ENCODE data around the gene DNLZ.

The DNLZ gene

GRCh38 chr9:136331556-136332481 lies 31.7 kb downstream of the DNLZ start:
- Histone ChIP-seq H3K27ac (ENCODE audit: insufficient read depth, low read length, poor library complexity, severe bottlenecking) (no peak overlapping the region), H3K4me1 (ENCODE audit: control insufficient read depth, insufficient read depth, low read length, poor library complexity, severe bottlenecking) (peaks cover 11% of the 10 kb centered on the region), H3K36me3 (ENCODE audit: control insufficient read depth, insufficient read depth, low read length) (no peaks in the 10 kb centered on the region), H3K4me3 (ENCODE audit: insufficient read depth, low read depth, low read length, poor library complexity, severe bottlenecking) (no peak overlapping the region), H3K9me3 (ENCODE audit: control insufficient read depth, low read length) (no peaks in the 10 kb centered on the region), H3K27me3 (replicated peaks; ENCODE audit: control insufficient read depth, insufficient read depth, low read length, poor library complexity, severe bottlenecking) (no peaks in the 10 kb centered on the region)
- no peak for DNase-seq

GRCh38 chr9:136331030-136331429 lies 32.5 kb downstream of the DNLZ start:
- Histone ChIP-seq H3K4me1 (ENCODE audit: control insufficient read depth, insufficient read depth, low read length, poor library complexity, severe bottlenecking) (peaks cover 11% of the 10 kb centered on the region), H3K9me3 (ENCODE audit: control insufficient read depth, low read length) (no peaks in the 10 kb centered on the region), H3K4me3 (ENCODE audit: insufficient read depth, low read depth, low read length, poor library complexity, severe bottlenecking) (no peak overlapping the region), H3K36me3 (ENCODE audit: control insufficient read depth, insufficient read depth, low read length) (no peaks in the 10 kb centered on the region), H3K27ac (ENCODE audit: insufficient read depth, low read length, poor library complexity, severe bottlenecking) (no peak overlapping the region), H3K27me3 (replicated peaks; ENCODE audit: control insufficient read depth, insufficient read depth, low read length, poor library complexity, severe bottlenecking) (no peaks in the 10 kb centered on the region)
- no peak for DNase-seq

- no peak overlapping the region for H3K4me3 ChIP-seq (ENCODE audit: insufficient read depth, low read depth, low read length, poor library complexity, severe bottlenecking)
These were observed 33.0 kb downstream of the DNLZ start for GRCh38 chr9:136330406-136330990.

GRCh38 chr9:136329636-136330405 lies 33.7 kb downstream of the DNLZ start:
- Histone ChIP-seq H3K27ac (ENCODE audit: insufficient read depth, low read length, poor library complexity, severe bottlenecking) (no peak overlapping the region), H3K27me3 (replicated peaks; ENCODE audit: control insufficient read depth, insufficient read depth, low read length, poor library complexity, severe bottlenecking) (no peaks in the 10 kb centered on the region), H3K4me3 (ENCODE audit: insufficient read depth, low read depth, low read length, poor library complexity, severe bottlenecking) (no peak overlapping the region), H3K36me3 (ENCODE audit: control insufficient read depth, insufficient read depth, low read length) (no peaks in the 10 kb centered on the region), H3K4me1 (ENCODE audit: control insufficient read depth, insufficient read depth, low read length, poor library complexity, severe bottlenecking) (peaks cover 11% of the 10 kb centered on the region), H3K9me3 (ENCODE audit: control insufficient read depth, low read length) (no peaks in the 10 kb centered on the region)
- DNase-seq: no peak

More at GRCh38 chr9:136330406-136330990, 33.0 kb downstream of the DNLZ start:
- no peaks in the 10 kb centered on the region for H3K36me3 ChIP-seq (ENCODE audit: control insufficient read depth, insufficient read depth, low read length)
- DNase-seq: no peak
- no peaks in the 10 kb centered on the region for H3K27me3 ChIP-seq (replicated peaks; ENCODE audit: control insufficient read depth, insufficient read depth, low read length, poor library complexity, severe bottlenecking)
- H3K27ac ChIP-seq (ENCODE audit: insufficient read depth, low read length, poor library complexity, severe bottlenecking): no peak overlapping the region
- H3K9me3 ChIP-seq (ENCODE audit: control insufficient read depth, low read length): no peaks in the 10 kb centered on the region
- peaks cover 11% of the 10 kb centered on the region for H3K4me1 ChIP-seq (ENCODE audit: control insufficient read depth, insufficient read depth, low read length, poor library complexity, severe bottlenecking)

- H3K4me3 ChIP-seq (ENCODE audit: insufficient read depth, low read depth, low read length, poor library complexity, severe bottlenecking): no peak overlapping the region
- no peak for DNase-seq
- H3K4me1 ChIP-seq (ENCODE audit: control insufficient read depth, insufficient read depth, low read length, poor library complexity, severe bottlenecking): peaks cover 11% of the 10 kb centered on the region
- no peaks in the 10 kb centered on the region for H3K36me3 ChIP-seq (ENCODE audit: control insufficient read depth, insufficient read depth, low read length)
- H3K9me3 ChIP-seq (ENCODE audit: control insufficient read depth, low read length): no peaks in the 10 kb centered on the region
- no peak overlapping the region for H3K27ac ChIP-seq (ENCODE audit: insufficient read depth, low read length, poor library complexity, severe bottlenecking)
- no peaks in the 10 kb centered on the region for H3K27me3 ChIP-seq (replicated peaks; ENCODE audit: control insufficient read depth, insufficient read depth, low read length, poor library complexity, severe bottlenecking)
These were observed 34.3 kb downstream of the DNLZ start for GRCh38 chr9:136329211-136329627.

- Histone ChIP-seq H3K27ac (ENCODE audit: insufficient read depth, low read length, poor library complexity, severe bottlenecking) (no peak overlapping the region), H3K9me3 (ENCODE audit: control insufficient read depth, low read length) (no peaks in the 10 kb centered on the region), H3K27me3 (replicated peaks; ENCODE audit: control insufficient read depth, insufficient read depth, low read length, poor library complexity, severe bottlenecking) (no peaks in the 10 kb centered on the region), H3K36me3 (ENCODE audit: control insufficient read depth, insufficient read depth, low read length) (no peaks in the 10 kb centered on the region), H3K4me3 (ENCODE audit: insufficient read depth, low read depth, low read length, poor library complexity, severe bottlenecking) (no peak overlapping the region), H3K4me1 (ENCODE audit: control insufficient read depth, insufficient read depth, low read length, poor library complexity, severe bottlenecking) (peaks cover 11% of the 10 kb centered on the region)
- DNase-seq: no peak
These were observed 34.9 kb downstream of the DNLZ start for GRCh38 chr9:136328622-136329041.

- Histone ChIP-seq H3K27ac (ENCODE audit: insufficient read depth, low read length, poor library complexity, severe bottlenecking) (no peak overlapping the region), H3K36me3 (ENCODE audit: control insufficient read depth, insufficient read depth, low read length) (no peaks in the 10 kb centered on the region), H3K27me3 (replicated peaks; ENCODE audit: control insufficient read depth, insufficient read depth, low read length, poor library complexity, severe bottlenecking) (no peaks in the 10 kb centered on the region), H3K4me1 (ENCODE audit: control insufficient read depth, insufficient read depth, low read length, poor library complexity, severe bottlenecking) (peaks cover 11% of the 10 kb centered on the region), H3K4me3 (ENCODE audit: insufficient read depth, low read depth, low read length, poor library complexity, severe bottlenecking) (peak overlapping the region; percentile 17), H3K9me3 (ENCODE audit: control insufficient read depth, low read length) (no peaks in the 10 kb centered on the region)
- DNase-seq: no peak
These were observed 35.4 kb downstream of the DNLZ start for GRCh38 chr9:136328011-136328621.

GRCh38 chr9:136327304-136327974 lies 36.1 kb downstream of the DNLZ start, which contains the start of gene GPSM1:
Gene GPSM1, plus strand, starts transcription at chr9:136327539. Its CDS starts 157 bp downstream, at chr9:136327696.
- H3K4me3 ChIP-seq (ENCODE audit: insufficient read depth, low read depth, low read length, poor library complexity, severe bottlenecking): peak within 1 kb of the TSS; percentile 35
- H3K9me3 ChIP-seq (ENCODE audit: control insufficient read depth, low read length): no peaks in the 10 kb centered on the region
- peaks cover 11% of the 10 kb centered on the region for H3K4me1 ChIP-seq (ENCODE audit: control insufficient read depth, insufficient read depth, low read length, poor library complexity, severe bottlenecking)
- no peak within 1 kb of the TSS for H3K27ac ChIP-seq (ENCODE audit: insufficient read depth, low read length, poor library complexity, severe bottlenecking)
- no peaks in the 10 kb centered on the region for H3K36me3 ChIP-seq (ENCODE audit: control insufficient read depth, insufficient read depth, low read length)
- H3K27me3 ChIP-seq (replicated peaks; ENCODE audit: control insufficient read depth, insufficient read depth, low read length, poor library complexity, severe bottlenecking): no peaks in the 10 kb centered on the region
- peak in 2 of 3 donors; percentile 5 to 12 for DNase-seq

GRCh38 chr9:136326761-136327303 lies 36.7 kb downstream of the DNLZ start:
- peak overlapping the region; percentile 35 for H3K4me3 ChIP-seq (ENCODE audit: insufficient read depth, low read depth, low read length, poor library complexity, severe bottlenecking)
- H3K27me3 ChIP-seq (replicated peaks; ENCODE audit: control insufficient read depth, insufficient read depth, low read length, poor library complexity, severe bottlenecking): no peaks in the 10 kb centered on the region
- H3K9me3 ChIP-seq (ENCODE audit: control insufficient read depth, low read length): no peaks in the 10 kb centered on the region
- H3K4me1 ChIP-seq (ENCODE audit: control insufficient read depth, insufficient read depth, low read length, poor library complexity, severe bottlenecking): peaks cover 11% of the 10 kb centered on the region
- H3K36me3 ChIP-seq (ENCODE audit: control insufficient read depth, insufficient read depth, low read length): no peaks in the 10 kb centered on the region
- no peak for DNase-seq
- no peak overlapping the region for H3K27ac ChIP-seq (ENCODE audit: insufficient read depth, low read length, poor library complexity, severe bottlenecking)
